HEK293 (cell line): Measurements from ENCODE around the gene WBP2NL.

ENCODE experiments used
- CTCF ChIA-PET: fragments of 350-600 bp; formaldehyde crosslinking; extraction: SDS; loops from one replicate; lab custom pipeline; 2021; ENCODE audit warnings: antibody characterized with exemption; lab: Yijun Ruan, JAX
- POLR2A ChIA-PET: fragments of 300-600 bp; formaldehyde crosslinking; extraction: SDS; loops from one replicate; lab custom pipeline; 2020; ENCODE audit warnings: antibody characterized with exemption, inconsistent platforms; lab: Yijun Ruan, JAX
- H3K27ac ChIP-seq: fragments of 200-500 bp; sonication (Bioruptor generic); 2 replicates; pipeline ENCODE4 v1.5.1; 2014; ENCODE audit warnings: low read depth, low read length, control low read depth, inconsistent platforms; ENCODE audit errors: extremely low read depth
- H3K36me3 ChIP-seq, 2 experiments: fragments of 200-500 bp in 1 of 2; sonication (Bioruptor generic) in 1 of 2; 1 replicate in 1 of 2; 2 replicates in 1 of 2; pipeline ENCODE4 v1.5.1; 2014 to 2017; ENCODE audit warnings: inconsistent platforms in 2 of 2, low read length in 2 of 2; ENCODE audit not compliant: control insufficient read depth in 2 of 2, insufficient read depth in 1 of 2
- H3K4me1 ChIP-seq: fragments of 200-500 bp; sonication (Bioruptor generic); 2 replicates; pipeline ENCODE4 v1.5.1; 2014; ENCODE audit warnings: mild to moderate bottlenecking, low read length, inconsistent platforms; ENCODE audit not compliant: control insufficient read depth, insufficient read depth
- H3K4me3 ChIP-seq: 2 replicates; pipeline ENCODE4 v1.5.1; 2011; ENCODE audit warnings: low read depth, mild to moderate bottlenecking, control low read depth, low read length, moderate library complexity
- H3K9me3 ChIP-seq: fragments of 200-500 bp; sonication (Bioruptor generic); 2 replicates; pipeline ENCODE4 v1.5.1; 2014; ENCODE audit warnings: low read depth, low read length, inconsistent platforms; ENCODE audit not compliant: control insufficient read depth, insufficient read depth
- ATF2 ChIP-seq: fragments of 450-650 bp; formaldehyde crosslinking; IDR thresholded peaks from 2 replicates; pipeline ENCODE4 v1.5.1; 2016; ENCODE audit warnings: missing biosample characterization, missing genetic modification characterization, low read depth
- BCL11B ChIP-seq: fragments of 450-650 bp; formaldehyde crosslinking; IDR thresholded peaks from 2 replicates; pipeline ENCODE4 v1.5.1; 2016; ENCODE audit warnings: low read depth, missing biosample characterization, missing genetic modification characterization
- FEZF1 ChIP-seq: fragments of 450-650 bp; formaldehyde crosslinking; IDR thresholded peaks from 2 replicates; pipeline ENCODE4 v1.5.1; 2016; ENCODE audit warnings: missing biosample characterization, missing genetic modification characterization
- IKZF3 ChIP-seq: fragments of 450-650 bp; IDR thresholded peaks from 2 replicates; pipeline ENCODE4 v1.5.0; 2018; ENCODE audit warnings: missing biosample characterization, mild to moderate bottlenecking, missing genetic modification characterization, moderate library complexity
- KLF1 ChIP-seq: fragments of 450-650 bp; formaldehyde crosslinking; IDR thresholded peaks from 2 replicates; pipeline ENCODE4 v1.5.1; 2016; ENCODE audit warnings: missing biosample characterization, missing genetic modification characterization
- OSR2 ChIP-seq: fragments of 450-650 bp; formaldehyde crosslinking; IDR thresholded peaks from 2 replicates; pipeline ENCODE4 v1.5.1; 2016; ENCODE audit warnings: missing biosample characterization, missing genetic modification characterization
- RBAK ChIP-seq: fragments of 450-650 bp; formaldehyde crosslinking; IDR thresholded peaks from 2 replicates; pipeline ENCODE4 v1.5.1; 2016; ENCODE audit warnings: missing biosample characterization, missing genetic modification characterization
- REPIN1 ChIP-seq: fragments of 450-650 bp; formaldehyde crosslinking; IDR thresholded peaks from 2 replicates; pipeline ENCODE4 v1.5.1; 2017; ENCODE audit warnings: missing biosample characterization, missing genetic modification characterization, low read depth
- SALL2 ChIP-seq: fragments of 450-650 bp; formaldehyde crosslinking; IDR thresholded peaks from 2 replicates; pipeline ENCODE4 v1.5.0; 2017; ENCODE audit warnings: missing biosample characterization, mild to moderate bottlenecking, missing genetic modification characterization, borderline replicate concordance
- SETDB1 ChIP-seq: IDR thresholded peaks from one replicate; pipeline ENCODE4 v1.6.1; 2017; ENCODE audit warnings: mild to moderate bottlenecking, low read length, moderate library complexity, mixed read lengths; ENCODE audit not compliant: insufficient read length
- SP3 ChIP-seq: fragments of 450-650 bp; formaldehyde crosslinking; IDR thresholded peaks from 2 replicates; pipeline ENCODE4 v1.5.1; 2016; ENCODE audit warnings: missing biosample characterization, missing genetic modification characterization
- ZNF112 ChIP-seq: fragments of 450-650 bp; formaldehyde crosslinking; IDR thresholded peaks from 2 replicates; pipeline ENCODE4 v1.5.0; 2017; ENCODE audit warnings: missing biosample characterization, missing genetic modification characterization
- ZNF157 ChIP-seq: fragments of 450-650 bp; formaldehyde crosslinking; IDR thresholded peaks from 2 replicates; pipeline ENCODE4 v1.5.1; 2016; ENCODE audit warnings: missing biosample characterization, missing genetic modification characterization
- ZNF175 ChIP-seq: fragments of 450-650 bp; formaldehyde crosslinking; IDR thresholded peaks from 2 replicates; pipeline ENCODE4 v1.5.1; 2016; ENCODE audit warnings: missing biosample characterization, missing genetic modification characterization
- ZNF211 ChIP-seq: fragments of 450-650 bp; formaldehyde crosslinking; IDR thresholded peaks from 2 replicates; pipeline ENCODE4 v1.5.1; 2016; ENCODE audit warnings: low read depth, missing biosample characterization, missing genetic modification characterization
- ZNF24 ChIP-seq: fragments of 450-650 bp; formaldehyde crosslinking; IDR thresholded peaks from 2 replicates; pipeline ENCODE4 v1.5.1; 2016; ENCODE audit warnings: missing biosample characterization, missing genetic modification characterization
- ZNF311 ChIP-seq: fragments of 450-650 bp; formaldehyde crosslinking; IDR thresholded peaks from 2 replicates; pipeline ENCODE4 v1.5.1; 2017; ENCODE audit warnings: missing biosample characterization, missing genetic modification characterization, borderline replicate concordance
- ZNF341 ChIP-seq: fragments of 450-650 bp; formaldehyde crosslinking; IDR thresholded peaks from 2 replicates; pipeline ENCODE4; 2016; ENCODE audit warnings: low read depth, missing biosample characterization, missing genetic modification characterization
- ZNF362 ChIP-seq: fragments of 450-650 bp; formaldehyde crosslinking; IDR thresholded peaks from 2 replicates; pipeline ENCODE4 v1.5.1; 2016; ENCODE audit warnings: missing biosample characterization, missing genetic modification characterization
- ZNF394 ChIP-seq: fragments of 450-650 bp; formaldehyde crosslinking; IDR thresholded peaks from 2 replicates; pipeline ENCODE4 v1.5.1; 2016; ENCODE audit warnings: missing biosample characterization, missing genetic modification characterization, mild to moderate bottlenecking, moderate library complexity, borderline replicate concordance
- ZNF48 ChIP-seq: fragments of 450-650 bp; formaldehyde crosslinking; IDR thresholded peaks from 2 replicates; pipeline ENCODE4 v1.5.1; 2016; ENCODE audit warnings: missing biosample characterization, missing genetic modification characterization
- ZNF558 ChIP-seq: fragments of 450-650 bp; formaldehyde crosslinking; IDR thresholded peaks from 2 replicates; pipeline ENCODE4 v1.5.1; 2016; ENCODE audit warnings: missing biosample characterization, missing genetic modification characterization
- ZNF600 ChIP-seq: fragments of 450-650 bp; formaldehyde crosslinking; IDR thresholded peaks from 2 replicates; pipeline ENCODE4 v1.5.1; 2016; ENCODE audit warnings: missing biosample characterization, missing genetic modification characterization
- TF ChIP-seq, protein P1 (sequence below): fragments of 450-650 bp; formaldehyde crosslinking; IDR thresholded peaks from 2 replicates; pipeline ENCODE4 v1.5.1; 2017; ENCODE audit warnings: missing biosample characterization, missing genetic modification characterization

Gene WBP2NL

DNA sequence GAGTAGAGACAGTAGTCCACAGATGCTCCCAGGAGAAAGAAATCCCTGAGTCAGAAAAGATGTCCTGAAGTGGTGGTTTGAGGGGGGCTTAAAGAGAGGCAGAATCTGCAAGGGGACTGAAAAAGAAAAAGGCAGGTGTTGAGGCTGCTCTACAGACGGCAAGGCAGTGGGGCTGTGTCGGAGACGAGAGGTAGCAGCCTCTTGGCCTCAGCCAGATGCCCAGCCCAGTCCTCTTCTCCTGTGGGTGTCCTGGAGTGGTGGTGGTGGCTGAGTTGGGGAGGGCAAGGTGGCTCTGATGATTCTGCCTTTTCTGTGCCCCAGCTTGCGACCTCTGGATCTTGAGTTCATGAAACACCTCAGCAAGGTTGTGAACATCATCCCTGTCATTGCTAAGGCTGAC lies 9.3 kb upstream of the WBP2NL start:
- H3K9me3 ChIP-seq = no peaks in the 10 kb centered on the region
- no peak overlapping the region for H3K27ac ChIP-seq
- no peaks in the 10 kb centered on the region for H3K4me1 ChIP-seq
- H3K4me3 ChIP-seq = no peak overlapping the region
- CTCF ChIA-PET = no interaction called here
- H3K36me3 ChIP-seq = peaks cover 0 to 18% of the 10 kb centered on the region in 2 experiments; a peak in 1 of 3 replicates
- POLR2A ChIA-PET = no interaction called here
- TF ChIP-seq ZNF341 (tag by site-specific recombination) = no peak
- no peak for TF ChIP-seq REPIN1 (tag by site-specific recombination)
- no peak for TF ChIP-seq ATF2
- no peak for TF ChIP-seq ZNF48 (tag by site-specific recombination)
- no peak for TF ChIP-seq SALL2
- TF ChIP-seq BCL11B (tag by site-specific recombination) = no peak

DNA sequence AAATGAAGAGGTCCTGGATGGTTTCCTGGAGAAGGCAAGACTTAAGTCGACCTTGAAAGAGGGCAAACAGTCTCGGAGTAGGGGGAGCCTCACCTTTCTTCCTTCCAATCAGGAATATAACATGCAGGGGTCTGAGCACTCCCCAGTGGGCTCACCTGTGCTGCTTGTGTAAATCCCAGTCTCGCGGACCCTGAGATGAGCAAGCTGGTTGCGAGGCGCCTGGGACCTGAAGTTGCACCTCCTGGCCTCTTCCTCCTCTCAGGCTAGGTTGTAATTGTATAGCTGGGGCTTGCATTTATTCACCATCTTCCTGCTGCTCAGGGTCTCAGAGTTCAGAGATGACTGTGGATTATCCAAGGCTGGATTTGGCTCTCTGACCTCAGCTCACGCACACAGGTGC lies 7.5 kb upstream of the WBP2NL start:
- Histone ChIP-seq H3K4me3 (no peak overlapping the region), H3K9me3 (no peaks in the 10 kb centered on the region), H3K27ac (no peak overlapping the region), H3K4me1 (no peaks in the 10 kb centered on the region), H3K36me3 (peaks cover 0 to 19% of the 10 kb centered on the region in 2 experiments; a peak in 1 of 3 replicates)
- ChIA-PET CTCF (interaction anchor here (1.3 kb wide), 1 partner anchor 25 kb away, joined by 4 read pairs; no protein-coding TSS in a partner anchor), POLR2A (interaction anchor here (0.7 kb wide), 1 partner anchor 92 kb away, joined by 4 read pairs; no protein-coding TSS in a partner anchor)
- no peak for TF ChIP-seq ZNF112
- no peak for TF ChIP-seq SETDB1
- no peak for TF ChIP-seq RBAK
- TF ChIP-seq, protein P1, sequence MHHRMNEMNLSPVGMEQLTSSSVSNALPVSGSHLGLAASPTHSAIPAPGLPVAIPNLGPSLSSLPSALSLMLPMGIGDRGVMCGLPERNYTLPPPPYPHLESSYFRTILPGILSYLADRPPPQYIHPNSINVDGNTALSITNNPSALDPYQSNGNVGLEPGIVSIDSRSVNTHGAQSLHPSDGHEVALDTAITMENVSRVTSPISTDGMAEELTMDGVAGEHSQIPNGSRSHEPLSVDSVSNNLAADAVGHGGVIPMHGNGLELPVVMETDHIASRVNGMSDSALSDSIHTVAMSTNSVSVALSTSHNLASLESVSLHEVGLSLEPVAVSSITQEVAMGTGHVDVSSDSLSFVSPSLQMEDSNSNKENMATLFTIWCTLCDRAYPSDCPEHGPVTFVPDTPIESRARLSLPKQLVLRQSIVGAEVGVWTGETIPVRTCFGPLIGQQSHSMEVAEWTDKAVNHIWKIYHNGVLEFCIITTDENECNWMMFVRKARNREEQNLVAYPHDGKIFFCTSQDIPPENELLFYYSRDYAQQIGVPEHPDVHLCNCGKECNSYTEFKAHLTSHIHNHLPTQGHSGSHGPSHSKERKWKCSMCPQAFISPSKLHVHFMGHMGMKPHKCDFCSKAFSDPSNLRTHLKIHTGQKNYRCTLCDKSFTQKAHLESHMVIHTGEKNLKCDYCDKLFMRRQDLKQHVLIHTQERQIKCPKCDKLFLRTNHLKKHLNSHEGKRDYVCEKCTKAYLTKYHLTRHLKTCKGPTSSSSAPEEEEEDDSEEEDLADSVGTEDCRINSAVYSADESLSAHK = no peak
- no peak for TF ChIP-seq ZNF558
- TF ChIP-seq SP3 (tag by site-specific recombination) = no peak
- TF ChIP-seq FEZF1 (tag by site-specific recombination) = no peak
- TF ChIP-seq KLF1 (tag by site-specific recombination) = no peak
- TF ChIP-seq ZNF341 (tag by site-specific recombination) = no peak
- no peak for TF ChIP-seq OSR2 (tag by site-specific recombination)
- no peak for TF ChIP-seq ZNF311 (tag by site-specific recombination)
- no peak for TF ChIP-seq ZNF600 (tag by site-specific recombination)
- no peak for TF ChIP-seq ZNF394 (tag by site-specific recombination)
- TF ChIP-seq ZNF24 (tag by site-specific recombination) = no peak
- TF ChIP-seq IKZF3 (tag by site-specific recombination) = no peak
- TF ChIP-seq ZNF211 (tag by site-specific recombination) = no peak
- no peak for TF ChIP-seq ZNF175 (tag by site-specific recombination)
- no peak for TF ChIP-seq ZNF362 (tag by site-specific recombination)
- TF ChIP-seq ZNF157 (tag by site-specific recombination) = no peak
